Peyer's patch (tissue), 4 donors: Measurements from ENCODE around the gene PSMB3. TPM values are rescaled to one million over a fixed set of nuclear protein-coding genes. Genes with fewer than 3 reads are reported as not detected.
"Not testable (repeated sequence)": the region's sequence is repeated elsewhere in the genome, so short reads cannot be mapped to it uniquely, and the experiment has no call there.

ENCODE experiments used
- DNase-seq, 3 donors: peaks; one replicate each; pipeline ENCODE4 v3.0.0-alpha.2; 2017 to 2019
- H3K27ac ChIP-seq, 4 donors: fragments of 200-600 bp; sonication (generic); one replicate each; pipeline ENCODE4 v1.5.1; 2016 to 2019
- H3K27me3 ChIP-seq, 2 donors: fragments of 200-600 bp; sonication (generic); one replicate each; pipeline ENCODE4 v1.5.1; 2019
- H3K36me3 ChIP-seq, 3 donors: fragments of 200-600 bp; sonication (generic); one replicate each; pipeline ENCODE4 v1.5.1; 2016 to 2019
- H3K4me1 ChIP-seq, 4 donors: fragments of 200-600 bp; sonication (generic); one replicate each; pipeline ENCODE4 v1.5.1; 2016 to 2019
- H3K4me3 ChIP-seq, 4 donors: fragments of 200-600 bp; sonication (generic); 1 replicate in 3 of 4; 2 replicates in 1 of 4; pipeline ENCODE4 v1.5.1; 2016 to 2019; ENCODE audit warnings: mild to moderate bottlenecking in 1 of 4
- H3K9me3 ChIP-seq, 4 donors: fragments of 200-600 bp; sonication (generic); one replicate each; pipeline ENCODE4 v1.5.1; 2016 to 2019; ENCODE audit warnings: mild to moderate bottlenecking in 1 of 4
- POLR2A ChIP-seq, 2 donors: fragments of 450-650 bp; IDR thresholded peaks; one replicate each; pipeline ENCODE4 v1.5.1; 2017; ENCODE audit warnings: antibody characterized with exemption in 2 of 2, mild to moderate bottlenecking in 2 of 2, moderate library complexity in 2 of 2
- total RNA-seq, 4 donors: library from RNA; depleted of rRNA; stranded (reverse); fragments of >200 nt; gene quantifications; one replicate each; pipeline ENCODE4 v1.1.0, GENCODE V29; 2016
- TF ChIP-seq, protein P1 (sequence below), 6 experiments: fragments of 450-650 bp in 4 of 6; fragments of 200-600 bp in 2 of 6; sonication (generic) in 1 of 6; IDR thresholded peaks; one replicate each; pipeline ENCODE4 v1.5.1; 2017 to 2019; ENCODE audit warnings: antibody characterized with exemption in 6 of 6, mild to moderate bottlenecking in 3 of 6, moderate library complexity in 1 of 6

Gene PSMB3
- total RNA-seq, 4 donors from 2014 or later = 106 to 165 (median 109) TPM

DNA sequence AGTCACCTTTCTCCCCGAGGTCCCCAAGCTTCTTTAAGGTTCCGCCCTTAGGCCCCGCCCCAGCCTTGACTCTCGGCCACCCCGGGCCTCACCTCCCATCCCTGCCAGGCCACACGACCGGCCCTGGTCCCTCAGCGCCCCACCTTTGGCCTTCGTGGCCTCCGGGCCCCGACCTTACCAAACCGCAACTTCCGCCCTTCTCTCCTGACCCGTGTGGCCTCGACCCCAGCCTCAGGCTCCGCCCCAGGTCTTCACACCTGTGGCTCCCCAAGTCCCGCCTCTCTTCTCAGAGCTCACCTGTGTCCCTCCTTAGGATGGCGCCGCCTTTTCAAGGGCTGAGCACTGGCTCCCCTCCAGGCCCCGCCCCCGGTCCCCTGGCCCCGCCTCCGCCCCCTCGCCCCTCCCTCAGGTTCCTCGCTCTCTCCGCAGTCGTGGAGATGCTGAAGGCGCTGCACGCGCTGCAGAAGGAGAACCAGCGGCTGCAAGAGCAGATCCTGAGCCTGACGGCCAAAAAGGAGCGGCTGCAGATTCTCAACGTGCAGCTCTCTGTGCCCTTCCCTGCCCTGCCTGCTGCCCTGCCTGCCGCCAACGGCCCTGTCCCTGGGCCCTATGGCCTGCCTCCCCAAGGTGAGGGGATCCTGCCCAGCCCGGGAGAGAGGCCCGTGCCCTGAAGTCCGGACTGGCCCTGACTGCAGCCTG lies 32.4 kb upstream of the PSMB3 start:
- no peak overlapping the region for H3K27ac ChIP-seq

GRCh38 chr17:38720941-38721340 lies 31.6 kb upstream of the PSMB3 start:
- no peak overlapping the region for H3K27ac ChIP-seq
- H3K9me3 ChIP-seq = no peaks in the 10 kb centered on the region
- no peaks in the 10 kb centered on the region for H3K27me3 ChIP-seq
- no peak for TF ChIP-seq POLR2A (IDR thresholded peaks at IDR 0.05)
- TF ChIP-seq, protein P1, sequence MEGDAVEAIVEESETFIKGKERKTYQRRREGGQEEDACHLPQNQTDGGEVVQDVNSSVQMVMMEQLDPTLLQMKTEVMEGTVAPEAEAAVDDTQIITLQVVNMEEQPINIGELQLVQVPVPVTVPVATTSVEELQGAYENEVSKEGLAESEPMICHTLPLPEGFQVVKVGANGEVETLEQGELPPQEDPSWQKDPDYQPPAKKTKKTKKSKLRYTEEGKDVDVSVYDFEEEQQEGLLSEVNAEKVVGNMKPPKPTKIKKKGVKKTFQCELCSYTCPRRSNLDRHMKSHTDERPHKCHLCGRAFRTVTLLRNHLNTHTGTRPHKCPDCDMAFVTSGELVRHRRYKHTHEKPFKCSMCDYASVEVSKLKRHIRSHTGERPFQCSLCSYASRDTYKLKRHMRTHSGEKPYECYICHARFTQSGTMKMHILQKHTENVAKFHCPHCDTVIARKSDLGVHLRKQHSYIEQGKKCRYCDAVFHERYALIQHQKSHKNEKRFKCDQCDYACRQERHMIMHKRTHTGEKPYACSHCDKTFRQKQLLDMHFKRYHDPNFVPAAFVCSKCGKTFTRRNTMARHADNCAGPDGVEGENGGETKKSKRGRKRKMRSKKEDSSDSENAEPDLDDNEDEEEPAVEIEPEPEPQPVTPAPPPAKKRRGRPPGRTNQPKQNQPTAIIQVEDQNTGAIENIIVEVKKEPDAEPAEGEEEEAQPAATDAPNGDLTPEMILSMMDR (IDR thresholded peaks at IDR 0.05) = no peak
- peaks cover 0 to 31% (median 0%) of the 10 kb centered on the region in 4 donors for H3K4me1 ChIP-seq
- no peak overlapping the region for H3K4me3 ChIP-seq
- H3K36me3 ChIP-seq = peaks cover 0 to 66% (median 0%) of the 10 kb centered on the region in 3 donors
- no peak for DNase-seq

More for the DNA sequence above, 32.4 kb upstream of the PSMB3 start:
- DNase-seq = no peak
- TF ChIP-seq, protein P1 (IDR thresholded peaks at IDR 0.05) = no peak
- no peak for TF ChIP-seq POLR2A (IDR thresholded peaks at IDR 0.05)
- peaks cover 0 to 75% (median 0%) of the 10 kb centered on the region in 3 donors for H3K36me3 ChIP-seq
- H3K27me3 ChIP-seq = no peaks in the 10 kb centered on the region
- H3K4me3 ChIP-seq = no peak overlapping the region
- no peaks in the 10 kb centered on the region for H3K9me3 ChIP-seq
- H3K4me1 ChIP-seq = peaks cover 0 to 22% (median 0%) of the 10 kb centered on the region in 4 donors

- peaks cover 0 to 58% (median 0%) of the 10 kb centered on the region in 3 donors for H3K36me3 ChIP-seq
- H3K4me3 ChIP-seq = no peak overlapping the region
- no peak for DNase-seq
- no peaks in the 10 kb centered on the region for H3K27me3 ChIP-seq
- no peak for TF ChIP-seq POLR2A (IDR thresholded peaks at IDR 0.05)
- TF ChIP-seq, protein P1 (IDR thresholded peaks at IDR 0.05) = no peak
- H3K27ac ChIP-seq = no peak overlapping the region
- no peaks in the 10 kb centered on the region for H3K9me3 ChIP-seq
- H3K4me1 ChIP-seq = peaks cover 0 to 32% (median 0%) of the 10 kb centered on the region in 4 donors
Measured at GRCh38 chr17:38721802-38722201, 30.7 kb upstream of the PSMB3 start.

DNA sequence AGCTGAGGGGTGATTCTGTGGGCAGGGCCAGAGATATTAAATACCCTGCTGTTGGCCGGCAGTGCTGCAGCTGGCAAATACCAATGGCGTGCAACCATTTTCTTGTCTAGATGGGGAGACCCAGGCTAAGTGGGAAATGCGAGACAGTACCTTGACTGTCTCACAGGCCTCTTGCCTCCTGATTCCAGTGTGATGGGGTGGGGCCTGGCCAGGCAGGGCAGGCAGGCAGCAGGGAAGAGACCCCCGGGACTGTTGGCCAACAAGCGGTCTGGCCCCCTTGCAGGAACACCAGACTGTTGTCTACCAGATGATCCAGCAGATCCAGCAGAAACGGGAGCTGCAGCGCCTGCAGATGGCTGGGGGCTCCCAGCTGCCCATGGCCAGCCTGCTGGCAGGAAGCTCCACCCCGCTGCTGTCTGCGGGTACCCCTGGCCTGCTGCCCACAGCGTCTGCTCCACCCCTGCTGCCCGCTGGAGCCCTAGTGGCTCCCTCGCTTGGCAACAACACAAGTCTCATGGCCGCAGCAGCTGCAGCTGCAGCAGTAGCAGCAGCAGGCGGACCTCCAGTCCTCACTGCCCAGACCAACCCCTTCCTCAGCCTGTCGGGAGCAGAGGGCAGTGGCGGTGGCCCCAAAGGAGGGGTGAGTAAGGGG lies 28.1 kb upstream of the PSMB3 start:
- H3K27me3 ChIP-seq = no peaks in the 10 kb centered on the region
- peak in 2 of 3 donors; percentile 65 to 74 for DNase-seq
- peaks cover 0 to 34% (median 0%) of the 10 kb centered on the region in 3 donors for H3K36me3 ChIP-seq
- no peak overlapping the region for H3K4me3 ChIP-seq
- TF ChIP-seq, protein P1 (IDR thresholded peaks at IDR 0.05) = no peak
- no peak for TF ChIP-seq POLR2A (IDR thresholded peaks at IDR 0.05)
- no peaks in the 10 kb centered on the region for H3K9me3 ChIP-seq
- peak overlapping the region in 1 of 4 donors; percentile 76 for H3K27ac ChIP-seq
- H3K4me1 ChIP-seq = peaks cover 3 to 39% (median 20%) of the 10 kb centered on the region in 4 donors

GRCh38 chr17:38725066-38725465 lies 27.5 kb upstream of the PSMB3 start:
- DNase-seq = no peak
- Histone ChIP-seq H3K4me1 (peaks cover 3 to 42% (median 20%) of the 10 kb centered on the region in 4 donors), H3K36me3 (peaks cover 0 to 28% (median 0%) of the 10 kb centered on the region in 3 donors), H3K27ac (peak overlapping the region in 2 of 4 donors; percentile 16 to 76), H3K9me3 (no peaks in the 10 kb centered on the region), H3K4me3 (no peak overlapping the region), H3K27me3 (no peaks in the 10 kb centered on the region)
- TF ChIP-seq POLR2A (IDR thresholded peaks at IDR 0.05) = no peak
- TF ChIP-seq, protein P1 (IDR thresholded peaks at IDR 0.05) = no peak

DNA sequence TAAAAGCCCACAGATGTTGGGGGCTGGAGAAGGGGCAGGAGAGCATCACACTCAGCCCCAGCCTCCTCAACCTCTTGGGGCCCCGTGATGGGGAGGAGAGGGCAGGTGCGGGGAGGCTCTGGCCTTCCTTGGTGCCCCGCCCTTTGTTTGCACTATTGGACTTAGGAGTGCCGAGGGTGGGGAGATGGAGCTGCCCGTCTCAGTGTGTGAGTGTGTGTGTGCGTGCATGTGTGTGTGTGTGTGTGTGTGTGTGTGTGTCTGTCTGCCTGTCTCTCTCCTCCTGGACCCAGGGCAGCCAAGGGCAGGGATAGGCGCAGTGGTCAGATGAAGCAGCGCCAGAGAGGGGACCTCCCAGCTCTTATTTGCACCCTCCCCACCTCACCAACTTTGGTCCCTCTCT lies 26.4 kb upstream of the PSMB3 start:
- not testable (repeated sequence) for H3K9me3 ChIP-seq, H3K4me3 ChIP-seq, H3K27me3 ChIP-seq
- H3K4me1 ChIP-seq = peaks cover 3 to 44% (median 26%) of the 10 kb centered on the region in 4 donors
- H3K27ac ChIP-seq = peak overlapping the region in 3 of 4 donors; percentile 28 to 76 (median 34)
- peaks cover 0 to 18% (median 0%) of the 10 kb centered on the region in 3 donors for H3K36me3 ChIP-seq
- DNase-seq = peak in 2 of 3 donors; percentile 81 to 86
